Germinal center (tissue), 1 donor: ENCODE results near the gene USP6NL.
A peak's percentile ranks its signal among the peaks of the same experiment; 100 is the strongest.

ENCODE experiments used
- DNase-seq: peaks from one replicate; pipeline ENCODE4 v3.0.0; 2012; ENCODE audit warnings: mixed read lengths, low spot score

The USP6NL gene

GRCh38 chr10:11616021-11616420, 4.6 kb upstream of the USP6NL start:
- no peak for DNase-seq

GRCh38 chr10:11615396-11615795, 3.9 kb upstream of the USP6NL start:
- DNase-seq, result no peak

GRCh38 chr10:11612021-11613001, 861 bp upstream of the USP6NL start:
- no peak for DNase-seq

GRCh38 chr10:11610826-11611247, 613 bp downstream of the USP6NL start:
- DNase-seq, result peak; percentile 45

GRCh38 chr10:11610166-11610825, 1.2 kb downstream of the USP6NL start:
- no peak for DNase-seq

- no peak for DNase-seq
These were observed 1.9 kb downstream of the USP6NL start for GRCh38 chr10:11609492-11610093.

- no peak for DNase-seq
These were observed 2.4 kb downstream of the USP6NL start for GRCh38 chr10:11609052-11609451.

GRCh38 chr10:11608159-11609013, 3.1 kb downstream of the USP6NL start:
- no peak for DNase-seq

GRCh38 chr10:11605807-11606408, 5.5 kb downstream of the USP6NL start:
- no peak for DNase-seq

- DNase-seq, result no peak
These were observed 6.4 kb downstream of the USP6NL start for GRCh38 chr10:11604865-11605650.

GRCh38 chr10:11603741-11604140, 7.7 kb downstream of the USP6NL start:
- no peak for DNase-seq

- no peak for DNase-seq
These were observed 8.4 kb downstream of the USP6NL start for GRCh38 chr10:11602919-11603523.

- no peak for DNase-seq
These were observed 9.1 kb downstream of the USP6NL start for GRCh38 chr10:11602358-11602757.

- no peak for DNase-seq
These were observed 9.8 kb downstream of the USP6NL start for GRCh38 chr10:11601670-11602069.

GRCh38 chr10:11600280-11600679, 11.2 kb downstream of the USP6NL start:
- no peak for DNase-seq

- no peak for DNase-seq
These were observed 12.6 kb downstream of the USP6NL start for GRCh38 chr10:11598712-11599397.

- DNase-seq, result no peak
These were observed 14.0 kb downstream of the USP6NL start for GRCh38 chr10:11597470-11597869.

- no peak for DNase-seq
These were observed 16.1 kb downstream of the USP6NL start for GRCh38 chr10:11595395-11595692.

GRCh38 chr10:11594589-11595394, 16.7 kb downstream of the USP6NL start:
- DNase-seq, result no peak
